ENCODE measurements around the gene TPMT.

DNA sequence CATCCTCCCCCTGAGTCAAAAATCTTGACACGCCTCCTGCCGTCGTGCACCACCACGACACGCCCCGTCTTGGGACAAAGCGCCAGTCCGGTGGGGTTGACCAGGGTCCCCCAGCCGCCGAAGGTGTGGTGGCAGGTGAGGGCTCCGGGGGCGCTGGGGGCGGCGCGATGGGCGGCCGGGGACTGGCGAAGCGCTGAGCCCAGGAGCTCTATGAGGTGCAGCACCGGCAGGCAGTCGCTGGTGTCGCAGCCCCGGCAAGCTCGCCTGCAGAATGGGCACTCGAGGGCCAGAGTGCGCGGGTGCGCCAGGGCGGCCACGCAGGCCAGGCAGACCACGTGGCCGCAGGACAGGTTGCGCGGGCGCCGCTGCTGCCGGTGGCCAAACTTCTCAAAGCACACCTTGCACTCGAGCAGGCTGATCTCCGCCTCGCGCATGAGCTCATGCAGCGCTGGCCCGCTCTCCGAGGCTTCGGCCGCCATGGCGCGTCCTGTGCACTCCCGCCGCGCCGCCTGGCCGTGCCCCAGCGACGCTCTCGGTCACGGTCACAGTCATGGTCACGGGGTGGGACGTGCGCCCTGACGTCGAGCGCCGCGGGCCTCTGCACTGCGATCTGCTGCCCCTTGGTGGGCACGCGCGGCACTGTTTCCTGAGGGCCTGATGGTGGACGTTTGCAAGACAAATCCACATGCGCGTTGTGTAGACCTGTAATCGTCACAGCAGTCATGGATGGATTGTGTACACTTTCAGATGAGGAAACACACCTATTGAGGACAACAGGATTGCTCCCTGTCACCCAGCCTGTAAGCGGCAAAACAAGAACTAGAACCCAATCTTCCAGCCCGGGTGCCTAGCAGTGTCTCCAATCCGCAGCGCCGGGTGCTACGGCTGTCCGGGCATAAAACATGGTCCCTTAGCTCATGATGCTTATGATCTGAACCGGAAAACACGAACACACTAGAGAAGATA lies 32.5 kb downstream of the TPMT start, which contains the start of gene NHLRC1:
- TF ChIP-seq, protein P1, sequence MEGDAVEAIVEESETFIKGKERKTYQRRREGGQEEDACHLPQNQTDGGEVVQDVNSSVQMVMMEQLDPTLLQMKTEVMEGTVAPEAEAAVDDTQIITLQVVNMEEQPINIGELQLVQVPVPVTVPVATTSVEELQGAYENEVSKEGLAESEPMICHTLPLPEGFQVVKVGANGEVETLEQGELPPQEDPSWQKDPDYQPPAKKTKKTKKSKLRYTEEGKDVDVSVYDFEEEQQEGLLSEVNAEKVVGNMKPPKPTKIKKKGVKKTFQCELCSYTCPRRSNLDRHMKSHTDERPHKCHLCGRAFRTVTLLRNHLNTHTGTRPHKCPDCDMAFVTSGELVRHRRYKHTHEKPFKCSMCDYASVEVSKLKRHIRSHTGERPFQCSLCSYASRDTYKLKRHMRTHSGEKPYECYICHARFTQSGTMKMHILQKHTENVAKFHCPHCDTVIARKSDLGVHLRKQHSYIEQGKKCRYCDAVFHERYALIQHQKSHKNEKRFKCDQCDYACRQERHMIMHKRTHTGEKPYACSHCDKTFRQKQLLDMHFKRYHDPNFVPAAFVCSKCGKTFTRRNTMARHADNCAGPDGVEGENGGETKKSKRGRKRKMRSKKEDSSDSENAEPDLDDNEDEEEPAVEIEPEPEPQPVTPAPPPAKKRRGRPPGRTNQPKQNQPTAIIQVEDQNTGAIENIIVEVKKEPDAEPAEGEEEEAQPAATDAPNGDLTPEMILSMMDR (IDR thresholded peaks at IDR 0.05): peak; percentile 88 to 97 (median 96)
- TF ChIP-seq EP300 (IDR thresholded peaks at IDR 0.05) (peak; percentile 76 to 92), POLR2A (IDR thresholded peaks at IDR 0.05) (peak in 1 of 2 donors; percentile 66)
